Left lobe of liver (tissue), 2 donors: ENCODE data around the gene HIVEP3. TPM values are rescaled to one million over a fixed set of nuclear protein-coding genes. Genes with fewer than 3 reads are reported as not detected.
A peak's percentile ranks its signal among the peaks of the same experiment; 100 is the strongest.

Experiments used
- ATAC-seq: fragments of 200-7000 bp; cut with Tn5 transposase; one replicate; pipeline ENCODE4 v1.9.1; 2020; ENCODE audit warnings: mild to moderate bottlenecking, moderate library complexity
- DNase-seq: peaks from one replicate; pipeline ENCODE4 v3.0.0-alpha.2; 2020; ENCODE audit warnings: low spot score
- total RNA-seq: library from RNA; stranded (reverse); gene quantifications from one replicate; pipeline ENCODE4 v1.2.1, GENCODE V29; 2021
- donor health status: DM: no; HTN: no; CAD: no; lungs with moderate emphysema.
- donor health status: DM: no; HTN: yes; CAD: no.

The HIVEP3 gene
- total RNA-seq, 1 donor from 2014 or later = 2.6 TPM

GRCh38 chr1:41515131-41515678 lies 403.5 kb downstream of the HIVEP3 start:
- ATAC-seq (no peak), DNase-seq (no peak)

- DNase-seq (peak; percentile 72), ATAC-seq (peak; percentile 70)
Observed at GRCh38 chr1:41514381-41514780, 404.3 kb downstream of the HIVEP3 start.

GRCh38 chr1:41513383-41513735 lies 405.4 kb downstream of the HIVEP3 start:
- DNase-seq (no peak), ATAC-seq (no peak)

- no peak for ATAC-seq
- DNase-seq = no peak
Observed at GRCh38 chr1:41512701-41513382, 405.9 kb downstream of the HIVEP3 start.

- no peak for DNase-seq
- no peak for ATAC-seq
Observed at GRCh38 chr1:41511239-41511540, 407.5 kb downstream of the HIVEP3 start.

GRCh38 chr1:41510531-41511238 lies 408.0 kb downstream of the HIVEP3 start:
- ATAC-seq (no peak), DNase-seq (no peak)

GRCh38 chr1:41509270-41509671 lies 409.5 kb downstream of the HIVEP3 start:
- DNase-seq (no peak), ATAC-seq (no peak)

GRCh38 chr1:41508290-41508689 lies 410.4 kb downstream of the HIVEP3 start:
- ATAC-seq (no peak), DNase-seq (no peak)

- DNase-seq (no peak), ATAC-seq (no peak)
Observed at GRCh38 chr1:41507836-41508235, 410.9 kb downstream of the HIVEP3 start.

GRCh38 chr1:41507110-41507720 lies 411.5 kb downstream of the HIVEP3 start:
- no peak for DNase-seq
- ATAC-seq = no peak

GRCh38 chr1:41504114-41505035 lies 414.3 kb downstream of the HIVEP3 start:
- DNase-seq (no peak), ATAC-seq (no peak)

GRCh38 chr1:41503538-41504113 lies 415.1 kb downstream of the HIVEP3 start:
- no peak for DNase-seq
- ATAC-seq = no peak

- ATAC-seq = no peak
- DNase-seq = no peak
Observed at GRCh38 chr1:41502912-41503311, 415.8 kb downstream of the HIVEP3 start.

- DNase-seq (no peak), ATAC-seq (no peak)
Observed at GRCh38 chr1:41501581-41501980, 417.1 kb downstream of the HIVEP3 start.

- DNase-seq (no peak), ATAC-seq (no peak)
Observed at GRCh38 chr1:41500781-41501518, 417.8 kb downstream of the HIVEP3 start.

- ATAC-seq (peak; percentile 37), DNase-seq (no peak)
Observed at GRCh38 chr1:41500378-41500777, 418.3 kb downstream of the HIVEP3 start.

GRCh38 chr1:41499591-41499990 lies 419.1 kb downstream of the HIVEP3 start:
- ATAC-seq (no peak), DNase-seq (no peak)

GRCh38 chr1:41498804-41499203 lies 419.9 kb downstream of the HIVEP3 start:
- ATAC-seq (peak; percentile 73), DNase-seq (peak; percentile 74)

GRCh38 chr1:41498391-41498790 lies 420.3 kb downstream of the HIVEP3 start:
- no peak for ATAC-seq
- no peak for DNase-seq

- no peak for DNase-seq
- no peak for ATAC-seq
Observed at GRCh38 chr1:41497461-41498030, 421.2 kb downstream of the HIVEP3 start.
